Right lobe of liver (tissue), 6 donors: ENCODE measurements around the gene COA5. TPM values are rescaled to one million over a fixed set of nuclear protein-coding genes. Genes with fewer than 3 reads are reported as not detected.
"Not testable (repeated sequence)": the region's sequence is repeated elsewhere in the genome, so short reads cannot be mapped to it uniquely, and the experiment has no call there.

Experiments
- ATAC-seq, 4 donors: fragments of 200-7000 bp; cut with Tn5 transposase; one replicate each; pipeline ENCODE4 v1.9.1; 2020; ENCODE audit warnings: mild to moderate bottlenecking in 4 of 4, moderate library complexity in 4 of 4
- DNase-seq, 3 donors: peaks; one replicate each; pipeline ENCODE4 v3.0.0-alpha.2; 2020
- H3K27ac ChIP-seq, 3 donors: fragments of 200-600 bp; one replicate each; pipeline ENCODE4 v1.8.0; 2022
- H3K27me3 ChIP-seq, 2 donors: fragments of 200-600 bp; one replicate each; pipeline ENCODE4 v1.8.0; 2022
- H3K36me3 ChIP-seq, 4 donors: fragments of 200-600 bp; sonication (generic) in 1 of 4; one replicate each; pipeline versions ENCODE4 v1.5.1 to v1.8.0; 2017 to 2022; ENCODE audit warnings: control low read depth in 1 of 4
- H3K4me1 ChIP-seq, 4 donors: fragments of 200-600 bp; sonication (generic) in 1 of 4; one replicate each; pipeline versions ENCODE4 v1.5.1 to v1.8.0; 2017 to 2022; ENCODE audit warnings: control low read depth in 1 of 4
- H3K4me3 ChIP-seq, 3 donors: fragments of 200-600 bp; one replicate each; pipeline ENCODE4 v1.8.0; 2022
- H3K9me3 ChIP-seq, 4 donors: fragments of 200-600 bp; sonication (generic) in 1 of 4; one replicate each; pipeline versions ENCODE4 v1.5.1 to v1.8.0; 2017 to 2022; ENCODE audit warnings: control low read depth in 1 of 4
- CTCF ChIP-seq, 4 donors: fragments of 200-600 bp in 3 of 4; fragments of 450-650 bp in 1 of 4; IDR thresholded peaks; one replicate each; pipeline versions ENCODE4 v1.5.1 to v1.8.0; 2016 to 2022; ENCODE audit warnings: antibody characterized with exemption in 4 of 4, mild to moderate bottlenecking in 2 of 4
- POLR2A ChIP-seq: fragments of 450-650 bp; IDR thresholded peaks from one replicate; pipeline ENCODE4 v1.6.1; 2017; ENCODE audit warnings: antibody characterized with exemption, mild to moderate bottlenecking
- WGBS: methylation state at CpG from one replicate; pipeline ENCODE4 v1.1.6; 2018; ENCODE audit warnings: low coverage, low lambda C conversion rate; ENCODE audit not compliant: insufficient coverage; ENCODE audit errors: missing lambda C conversion rate; 5-methylcytosine and 5-hydroxymethylcytosine counted together
- intact Hi-C, 2 donors: fragments of 100-400 bp; cut with DNase I; formaldehyde crosslinking; loops; one replicate each; pipeline versions ENCODE4 v1.11.2 to v1.14.1; 2022
- total RNA-seq, 6 experiments: library from RNA; depleted of rRNA in 2 of 6; stranded (reverse); fragments of >200 nt in 2 of 6; fragmentation: NEBNext Ultra II Directional in 3 of 6; extraction: Animal tissue kit (Norgen Biotek cat#: 25700) in 3 of 6; gene quantifications; one replicate each; pipeline versions ENCODE4 v1.1.0 to v1.2.4, GENCODE V29; 2016 to 2023
- donor health status: DM: no; HTN: yes; CAD: no.
- donor health status: DM: no; HTN: no; CAD: no.
- donor health status: DM: no; HTN: no; CAD: no.
- donor health status: DM: no; HTN: yes; CAD: no.
- donor health status: DM: no; HTN: yes; CAD: no.

COA5 gene
- total RNA-seq, 6 experiments from 2014 or later, result 12.9 to 23.0 (median 16.7) TPM

- intact Hi-C loops, result no loop called here
- WGBS, result 100% methylated on average over 2 of the region's 2 CpGs
- no peak for ATAC-seq
Measured at GRCh38 chr2:98604547-98604946, 3.8 kb downstream of the COA5 start.

DNA sequence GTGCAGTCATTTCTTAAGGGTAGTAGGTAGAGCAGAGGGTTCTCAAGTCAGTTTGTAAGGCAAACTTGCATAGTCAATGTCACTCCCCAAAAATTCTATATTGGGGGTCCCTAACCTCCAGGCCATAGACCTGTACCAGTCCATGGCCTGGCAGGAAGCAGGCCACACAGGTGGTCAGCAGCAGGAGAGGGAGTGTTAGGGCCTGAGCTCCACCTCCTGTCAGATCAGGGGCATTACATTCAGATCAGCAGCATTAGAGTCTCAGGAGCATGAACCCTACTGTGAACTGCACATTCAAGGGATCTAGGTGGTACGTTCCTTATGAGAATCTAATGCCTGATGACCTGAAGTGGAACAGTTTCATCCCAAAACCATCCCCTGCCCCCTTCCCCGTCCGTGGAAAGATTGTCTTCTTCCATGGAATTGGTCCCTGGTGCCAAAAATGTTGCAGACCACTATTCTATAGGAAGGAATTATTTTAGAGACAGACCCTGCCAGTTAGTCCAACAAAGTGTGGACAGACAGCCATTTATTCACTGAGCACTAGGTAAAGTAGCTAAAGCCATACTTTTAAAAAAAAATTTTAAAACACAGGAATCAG, 6.7 kb downstream of the COA5 start:
- intact Hi-C loops, result no loop called here
- H3K27me3 ChIP-seq, result no peaks in the 10 kb centered on the region
- peaks cover 0 to 4% (median 2%) of the 10 kb centered on the region in 4 donors for H3K4me1 ChIP-seq
- H3K9me3 ChIP-seq, result no peaks in the 10 kb centered on the region
- TF ChIP-seq POLR2A, result no peak
- peak; percentile 46 to 56 (median 52) for TF ChIP-seq CTCF (IDR thresholded peaks at IDR 0.05)
- peaks cover 0 to 47% (median 18%) of the 10 kb centered on the region in 4 donors for H3K36me3 ChIP-seq
- ATAC-seq (peak; percentile 79 to 95 (median 87)), DNase-seq (no peak)
- WGBS, result 30% methylated on average over 2 of the region's 3 CpGs
- no peak overlapping the region for H3K4me3 ChIP-seq
- no peak overlapping the region for H3K27ac ChIP-seq

More at GRCh38 chr2:98604547-98604946, 3.8 kb downstream of the COA5 start:
- Histone ChIP-seq H3K27ac (no peak overlapping the region), H3K4me1 (peaks cover 0 to 16% (median 7%) of the 10 kb centered on the region in 4 donors), H3K9me3 (no peaks in the 10 kb centered on the region), H3K36me3 (peaks cover 0 to 36% (median 13%) of the 10 kb centered on the region in 4 donors), H3K4me3 (no peak overlapping the region), H3K27me3 (no peaks in the 10 kb centered on the region)
- DNase-seq, result no peak
- TF ChIP-seq POLR2A (no peak), CTCF (IDR thresholded peaks at IDR 0.05) (no peak)

- intact Hi-C loops, result no loop called here
- H3K9me3 ChIP-seq, result no peaks in the 10 kb centered on the region
- TF ChIP-seq CTCF (IDR thresholded peaks at IDR 0.05) (no peak), POLR2A (no peak)
- H3K27ac ChIP-seq, result no peak overlapping the region
- 82% methylated on average over 1 of the region's 1 CpG for WGBS
- DNase-seq (no peak), ATAC-seq (no peak)
- H3K27me3 ChIP-seq, result no peaks in the 10 kb centered on the region
- H3K4me3 ChIP-seq, result no peak overlapping the region
- H3K4me1 ChIP-seq, result no peaks in the 10 kb centered on the region
- H3K36me3 ChIP-seq, result peaks cover 0 to 47% (median 18%) of the 10 kb centered on the region in 4 donors
Measured at GRCh38 chr2:98598781-98599428, 9.4 kb downstream of the COA5 start.

DNA sequence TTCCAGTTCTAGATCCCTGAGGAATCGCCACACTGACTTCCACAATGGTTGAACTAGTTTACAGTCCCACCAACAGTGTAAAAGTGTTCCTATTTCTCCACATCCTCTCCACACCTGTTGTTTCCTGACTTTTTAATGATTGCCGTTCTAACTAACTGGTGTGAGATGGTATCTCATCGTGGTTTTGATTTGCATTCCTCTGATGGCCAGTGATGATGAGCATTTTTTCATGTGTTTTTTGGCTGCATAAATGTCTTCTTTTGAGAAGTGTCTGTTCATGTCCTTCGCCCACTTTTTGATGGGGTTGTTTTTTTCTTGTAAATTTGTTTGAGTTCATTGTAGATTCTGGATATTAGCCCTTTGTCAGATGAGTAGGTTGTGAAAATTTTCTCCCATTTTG, 13.6 kb downstream of the COA5 start:
- H3K27ac ChIP-seq, H3K9me3 ChIP-seq, ATAC-seq, intact Hi-C loops, H3K4me3 ChIP-seq, H3K4me1 ChIP-seq, DNase-seq, H3K27me3 ChIP-seq: not testable (repeated sequence)
- 78% methylated on average over 2 of the region's 4 CpGs for WGBS
- H3K36me3 ChIP-seq, result peaks cover 0 to 12% (median 6%) of the 10 kb centered on the region in 4 donors

DNA sequence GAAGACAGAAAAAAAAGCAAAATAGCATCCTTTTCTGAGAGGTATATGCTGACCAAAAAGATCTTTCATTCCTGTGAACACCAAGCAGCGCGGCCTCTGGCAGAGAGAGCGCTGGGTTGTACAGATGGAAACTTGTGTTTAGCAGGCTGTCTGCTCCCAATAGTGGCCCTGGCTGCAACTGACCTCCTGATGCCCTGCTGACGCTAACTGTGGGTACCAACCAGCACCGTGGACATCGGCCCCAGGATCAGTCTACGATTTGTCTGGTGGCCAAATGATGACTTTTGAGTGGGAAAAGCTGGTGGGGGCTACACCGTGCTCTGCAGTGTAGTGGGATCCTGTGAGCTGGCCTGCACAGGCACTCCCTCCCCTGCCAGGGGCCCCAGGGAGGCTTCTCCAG, 15.7 kb downstream of the COA5 start:
- no peak for TF ChIP-seq POLR2A
- peaks cover 0 to 6% (median 0%) of the 10 kb centered on the region in 4 donors for H3K36me3 ChIP-seq
- no peaks in the 10 kb centered on the region for H3K27me3 ChIP-seq
- ATAC-seq (no peak), DNase-seq (no peak)
- H3K4me3 ChIP-seq, result no peak overlapping the region
- no peaks in the 10 kb centered on the region for H3K4me1 ChIP-seq
- no CpG with 5 or more reads among the region's 8 CpGs for WGBS
- no peaks in the 10 kb centered on the region for H3K9me3 ChIP-seq
- no peak overlapping the region for H3K27ac ChIP-seq
- intact Hi-C loops, result no loop called here
